Suppressor macrophage treated with lipopolysaccharide for 4 hours (primary cell): ENCODE results near the gene ATOSB.
"Not testable (repeated sequence)": the region's sequence is repeated elsewhere in the genome, so short reads cannot be mapped to it uniquely, and the experiment has no call there.

ENCODE experiments used
- DNase-seq: peaks from one replicate; pipeline ENCODE4 v3.0.0-alpha.2; 2020

ATOSB gene, protein sequence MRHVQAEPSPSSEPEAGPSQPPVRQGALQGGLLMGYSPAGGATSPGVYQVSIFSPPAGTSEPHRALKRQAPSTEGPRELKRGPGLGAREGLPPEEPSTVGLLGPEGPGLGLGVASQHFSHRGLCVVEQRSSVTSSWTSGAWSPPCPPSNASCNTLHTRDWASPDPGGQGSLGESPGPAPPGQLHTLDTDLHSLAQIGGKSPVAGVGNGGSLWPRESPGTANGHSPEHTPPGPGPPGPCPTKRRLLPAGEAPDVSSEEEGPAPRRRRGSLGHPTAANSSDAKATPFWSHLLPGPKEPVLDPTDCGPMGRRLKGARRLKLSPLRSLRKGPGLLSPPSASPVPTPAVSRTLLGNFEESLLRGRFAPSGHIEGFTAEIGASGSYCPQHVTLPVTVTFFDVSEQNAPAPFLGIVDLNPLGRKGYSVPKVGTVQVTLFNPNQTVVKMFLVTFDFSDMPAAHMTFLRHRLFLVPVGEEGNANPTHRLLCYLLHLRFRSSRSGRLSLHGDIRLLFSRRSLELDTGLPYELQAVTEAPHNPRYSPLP

DNA sequence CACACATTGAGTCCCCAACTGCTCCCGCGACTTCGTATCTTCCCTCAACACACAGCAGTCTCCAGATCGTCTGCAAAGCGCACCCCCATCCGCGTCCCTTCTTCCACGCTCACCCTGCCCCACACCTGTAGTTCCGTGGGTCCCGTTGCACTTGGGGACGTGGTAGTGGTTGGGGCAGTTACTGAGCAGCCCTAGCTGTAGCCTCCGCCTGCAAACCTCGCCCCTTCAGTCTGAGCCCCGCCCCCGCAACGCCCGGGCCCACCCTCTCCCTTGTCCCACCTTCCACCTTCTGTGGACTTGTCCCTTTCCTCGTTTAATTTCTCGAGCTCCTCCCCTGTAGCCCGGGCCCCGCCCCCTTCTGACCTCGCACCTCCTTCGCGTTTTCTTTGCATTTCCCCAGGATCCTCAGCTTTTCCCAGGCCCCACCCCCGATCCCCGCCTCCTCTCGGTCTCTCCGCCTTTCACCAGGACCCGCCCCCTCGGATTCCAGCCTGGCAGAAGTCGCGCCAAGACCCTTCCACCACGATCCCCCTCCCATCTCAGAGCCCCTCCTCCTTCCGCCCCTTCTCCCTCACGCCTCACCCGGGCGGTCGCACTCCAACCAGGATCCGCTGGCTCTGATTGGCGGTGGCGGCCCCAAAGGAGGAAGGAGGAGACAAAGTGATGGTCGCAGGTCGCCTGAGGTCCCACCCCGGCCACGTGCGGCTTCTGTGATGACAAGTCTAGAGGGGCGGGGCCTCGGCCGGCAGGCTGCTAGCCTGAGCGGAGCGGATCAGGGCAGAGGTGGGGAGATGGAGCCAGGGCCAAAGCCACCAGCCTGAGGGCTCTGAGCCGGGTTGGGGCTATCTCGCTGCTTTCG is at the start of gene ATOSB:
Gene ATOSB (minus strand): TSS at position 183 of the 859 bp plus-strand sequence. CDS start 7,588 bp downstream, outside the sequence.
- peak; percentile 97 for DNase-seq

DNA sequence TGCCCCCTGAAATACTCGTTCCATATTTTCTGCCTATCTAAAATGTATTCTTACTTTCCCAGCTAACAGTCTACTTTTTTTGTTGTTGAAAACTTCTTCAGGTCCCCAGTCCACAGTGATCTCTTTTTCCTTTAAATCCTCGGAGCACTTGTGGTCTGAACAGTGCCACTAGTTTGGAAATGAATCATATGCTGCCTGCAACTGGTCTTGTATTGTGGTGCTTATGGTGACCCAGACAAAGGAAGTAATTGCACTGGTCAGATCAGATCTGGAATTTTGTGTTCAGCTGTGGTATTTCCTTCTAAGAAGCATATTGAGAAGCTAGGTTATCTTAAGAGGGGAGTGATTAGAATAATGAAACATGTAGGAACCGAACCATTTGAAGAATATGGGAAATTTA is 49.0 kb upstream of the ATOSB start:
- DNase-seq = no peak

DNA sequence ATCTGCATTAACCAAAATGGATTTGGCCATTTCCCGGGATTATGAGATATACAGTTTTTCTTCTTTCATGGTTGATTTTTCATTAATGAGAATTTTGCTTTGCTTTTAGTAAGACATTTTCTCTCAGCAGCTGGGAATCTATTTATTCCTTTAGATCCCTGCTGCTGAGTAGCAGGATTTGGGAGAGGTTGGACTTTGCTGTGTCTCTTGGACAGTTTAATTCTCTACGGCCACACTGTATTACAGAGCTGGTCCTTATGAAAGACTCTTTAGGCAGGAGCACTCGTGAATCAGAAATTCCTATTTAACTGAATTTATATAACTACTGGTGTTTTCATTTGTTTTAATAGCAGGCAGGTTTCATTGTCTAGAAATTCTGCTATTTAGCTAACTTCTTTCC is 47.8 kb upstream of the ATOSB start:
- DNase-seq = no peak

DNA sequence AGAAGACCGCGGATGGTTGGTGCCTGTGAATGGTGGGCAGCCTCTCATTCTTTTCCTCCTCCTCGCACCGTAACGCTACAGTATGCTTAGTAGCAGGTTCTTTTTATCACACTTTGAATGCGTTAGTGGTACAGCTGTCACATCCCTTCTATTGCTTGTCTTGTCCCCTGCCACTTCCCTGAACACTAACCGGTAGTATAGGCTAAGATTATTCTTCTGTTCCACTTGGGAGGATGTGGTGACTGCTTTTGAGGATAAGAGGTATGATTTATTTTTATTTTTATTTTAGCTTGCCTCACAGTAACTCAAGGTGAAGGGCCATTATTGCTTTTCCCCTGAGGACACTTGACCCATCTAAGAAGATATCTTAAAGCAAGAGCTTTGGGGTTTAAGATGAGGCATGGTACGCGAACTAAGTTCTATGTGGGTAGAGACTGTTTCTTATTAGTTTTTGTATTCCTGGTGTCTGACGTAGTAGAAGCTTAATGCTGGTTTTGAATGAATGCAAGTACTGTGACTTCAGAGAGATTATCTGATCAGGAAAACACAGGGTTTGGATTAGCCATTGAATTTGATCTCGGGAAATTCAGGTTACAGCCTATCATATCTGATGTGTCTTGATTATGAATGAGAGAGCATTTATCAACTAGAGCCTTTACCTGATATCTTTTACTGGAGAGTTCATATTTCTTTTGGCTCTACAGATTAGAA is 47.1 kb upstream of the ATOSB start:
- DNase-seq = peak; percentile 9

DNA sequence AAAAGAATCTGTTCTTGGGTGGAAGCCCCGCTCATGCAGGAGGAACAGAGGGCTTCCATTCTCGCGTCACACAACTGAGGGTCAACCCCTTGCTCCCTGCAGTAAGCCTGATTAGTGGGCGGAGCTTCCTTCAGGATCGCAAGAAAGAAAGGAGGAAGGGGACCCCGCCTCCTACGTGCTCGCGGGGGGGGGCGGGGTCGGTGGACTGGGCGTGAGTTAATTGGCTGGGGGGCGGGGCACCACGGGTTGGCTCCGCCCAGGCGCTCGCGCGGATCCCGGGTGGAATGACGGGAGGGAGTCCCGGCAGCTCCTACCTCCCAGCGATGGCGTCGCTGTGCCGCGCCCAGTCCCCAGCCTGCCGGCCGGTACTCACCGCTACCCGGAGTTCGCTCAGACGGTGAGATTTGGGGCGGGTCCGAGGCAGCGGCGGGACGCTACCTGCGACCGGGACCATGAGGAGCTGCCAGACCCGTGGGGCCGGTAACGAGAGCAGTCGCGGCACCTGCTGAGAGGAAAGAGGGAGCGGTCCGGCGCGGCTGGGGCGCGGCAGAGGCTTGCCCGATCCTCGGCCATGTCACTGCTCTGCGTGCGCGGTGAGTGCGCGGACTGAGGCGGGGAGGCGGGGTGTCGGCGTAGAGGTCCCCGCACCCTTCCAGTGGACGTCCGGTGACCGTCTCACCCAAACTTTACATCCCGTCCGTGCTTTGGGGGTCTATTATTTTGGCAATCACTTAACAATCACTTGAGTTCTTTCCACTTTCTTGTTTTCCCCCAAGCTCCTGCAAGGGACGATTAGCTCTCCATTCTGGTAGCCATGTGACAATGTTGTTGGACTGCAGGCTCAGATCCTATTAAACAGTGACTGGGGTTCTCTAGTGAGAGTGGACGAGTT is 46.3 kb upstream of the ATOSB start, which contains the start of gene UNC13B:
Gene UNC13B (plus strand): TSS at position 297 of the 892 bp plus-strand sequence. CDS start 275 bp downstream, at position 572.
- peak; percentile 95 for DNase-seq

DNA sequence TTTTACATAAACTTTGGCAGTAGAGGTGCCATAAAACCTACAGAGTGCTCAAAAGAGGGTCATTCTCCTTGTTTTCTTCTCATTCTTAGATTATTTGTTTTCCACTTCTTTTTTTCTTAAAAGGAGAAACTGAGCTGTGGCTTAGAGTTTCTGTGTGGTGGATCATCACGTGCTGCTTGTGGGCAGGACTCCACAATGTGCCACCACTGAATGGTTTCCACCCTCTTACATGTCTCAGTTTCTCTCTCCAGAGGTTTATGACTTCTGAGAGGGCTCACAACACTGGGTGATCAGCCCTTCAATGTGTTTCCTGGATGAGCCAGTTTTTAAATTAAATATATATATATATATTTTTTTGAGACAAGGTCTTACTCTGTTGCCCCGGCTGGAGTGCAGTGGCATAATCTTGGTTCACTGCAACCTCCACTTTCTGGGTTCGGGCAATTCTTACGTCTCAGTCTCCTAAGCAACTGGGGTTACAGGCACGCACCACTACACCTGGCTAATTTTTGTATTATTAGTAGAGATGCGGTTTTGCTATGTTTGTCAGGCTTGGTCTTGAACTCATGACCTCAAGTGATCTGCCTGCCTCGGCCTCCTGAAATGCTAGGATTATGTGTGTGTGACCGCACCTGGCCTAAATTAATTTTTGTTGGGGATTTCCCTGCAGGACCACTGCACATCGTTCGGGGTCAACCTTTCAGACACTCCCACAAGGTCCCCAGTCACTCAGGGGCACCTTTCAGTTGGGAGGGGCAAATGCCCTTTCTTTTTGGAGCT is 43.0 kb upstream of the ATOSB start:
- peak; percentile 8 for DNase-seq

DNA sequence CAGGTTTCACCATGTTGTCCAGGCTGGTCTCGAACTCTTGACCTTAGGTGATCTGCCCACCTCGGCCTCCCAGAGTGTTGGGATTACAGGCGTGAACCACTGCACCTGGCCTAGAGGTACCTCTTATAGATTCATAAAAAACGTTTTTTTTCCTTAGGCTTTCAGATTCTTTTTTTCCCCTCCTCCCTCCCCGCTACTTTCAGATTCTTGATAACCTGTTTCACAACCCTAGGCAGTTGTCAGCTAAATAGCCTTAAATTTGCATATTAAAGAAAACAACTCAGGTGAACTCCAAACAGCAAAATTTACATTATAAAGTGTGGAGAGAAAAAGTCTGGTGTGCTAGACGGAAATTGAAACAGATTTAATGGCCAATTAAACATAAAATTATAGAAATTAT is 42.2 kb upstream of the ATOSB start:
- not testable (repeated sequence) for DNase-seq

DNA sequence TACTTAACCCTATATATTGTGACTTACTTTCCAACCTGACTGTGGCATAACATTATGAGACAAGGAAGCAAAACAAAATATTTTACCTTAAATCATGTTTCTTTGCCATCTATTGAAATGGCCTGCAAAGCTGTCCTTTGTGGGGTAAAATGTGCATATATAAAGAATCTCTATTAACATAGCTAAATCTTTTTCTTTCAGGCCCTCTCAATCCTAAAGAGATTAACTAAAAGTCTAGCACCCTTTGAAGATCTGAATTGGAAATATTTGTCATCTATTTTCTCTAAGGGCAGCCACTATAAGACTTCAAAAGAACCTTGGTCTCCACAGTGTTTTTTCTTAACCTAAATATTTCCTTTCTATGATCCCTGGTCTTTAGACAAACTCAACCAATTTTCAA is 41.1 kb upstream of the ATOSB start:
- DNase-seq = no peak

DNA sequence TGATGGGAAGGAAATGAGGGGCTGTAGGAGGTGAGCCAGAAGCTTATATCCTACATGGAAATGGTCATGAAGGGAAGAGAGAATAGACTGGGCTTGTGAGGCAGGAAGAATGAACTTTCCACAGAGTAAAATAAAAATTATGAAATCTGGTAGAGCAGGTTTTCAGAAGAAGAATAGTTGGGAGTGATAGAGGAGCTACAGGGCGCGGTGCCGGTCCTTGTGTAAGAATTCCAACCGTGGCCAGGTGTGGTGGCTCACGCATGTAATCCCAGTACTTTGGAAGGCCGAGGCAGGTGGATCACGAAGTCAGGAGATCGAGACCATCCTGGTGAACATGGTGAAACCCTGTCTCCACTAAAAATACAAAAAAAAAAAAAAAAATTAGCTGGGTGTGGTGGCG is 37.3 kb upstream of the ATOSB start:
- DNase-seq = no peak

DNA sequence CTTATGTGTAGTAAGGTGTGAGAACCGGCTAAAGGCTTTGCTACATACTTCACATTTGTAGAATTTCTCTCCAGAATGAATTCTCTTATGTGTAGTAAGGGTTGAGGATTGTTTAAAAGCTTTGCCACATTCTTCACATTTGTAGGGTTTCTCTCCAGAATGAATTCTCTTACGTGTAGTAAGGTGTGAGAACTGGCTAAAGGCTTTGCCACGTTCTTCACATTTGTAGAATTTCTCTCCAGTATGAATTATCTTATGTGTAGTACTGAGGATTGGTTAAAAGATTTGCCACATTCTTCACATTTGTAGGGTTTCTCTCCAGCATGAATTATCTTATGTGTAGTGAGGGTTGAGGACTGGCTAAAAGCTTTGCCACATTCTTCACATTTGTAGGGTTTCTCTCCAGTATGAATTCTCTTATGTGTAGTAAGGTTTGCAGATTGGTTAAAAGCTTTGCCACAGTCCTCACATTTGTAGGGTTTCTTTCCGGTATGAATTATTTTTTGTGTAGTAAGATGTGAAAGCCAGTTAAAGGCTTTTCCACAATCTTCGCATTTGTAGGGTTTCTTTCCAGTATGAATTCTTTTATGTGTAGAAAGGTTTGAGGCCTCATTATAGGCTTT is 32.4 kb upstream of the ATOSB start:
- DNase-seq = not testable (repeated sequence)

DNA sequence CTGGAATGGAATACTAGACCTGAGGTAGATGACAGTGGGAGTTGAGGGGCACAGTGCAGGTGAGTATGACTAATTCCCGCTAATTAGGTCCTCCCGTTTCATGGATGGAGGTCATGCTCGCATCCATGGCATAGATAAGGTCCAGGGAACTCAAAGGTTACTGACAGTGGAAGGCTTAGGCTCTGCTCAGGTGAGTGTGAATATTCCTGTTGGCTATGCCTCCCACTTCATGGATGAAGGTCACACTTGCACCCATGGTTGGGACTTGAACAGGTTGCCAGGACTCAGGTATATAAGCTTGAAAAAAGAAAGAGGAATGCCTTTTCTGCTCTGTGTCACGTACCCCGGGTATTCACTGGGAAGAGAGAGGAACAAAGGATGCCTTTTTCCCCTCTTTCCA is 26.4 kb upstream of the ATOSB start:
- no peak for DNase-seq

DNA sequence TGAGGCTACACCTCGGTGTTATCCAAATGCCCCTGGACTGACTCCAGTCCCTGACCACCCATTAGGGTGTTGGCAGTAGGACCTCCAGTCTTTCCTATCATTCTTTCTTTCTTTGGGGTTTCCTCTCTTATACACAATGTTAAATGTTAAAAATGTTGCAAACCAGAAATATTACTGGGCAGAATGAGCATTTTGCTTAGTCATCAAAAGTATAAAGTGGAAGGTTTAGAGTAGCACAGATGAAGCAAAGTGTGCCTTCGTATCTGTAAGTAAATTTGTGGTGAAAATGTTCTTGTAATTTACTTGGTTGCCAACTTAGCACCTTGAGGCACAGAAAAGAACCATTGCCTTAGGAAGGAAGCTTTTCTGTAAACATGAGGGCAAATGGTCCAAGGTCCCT is 24.4 kb upstream of the ATOSB start:
- no peak for DNase-seq

DNA sequence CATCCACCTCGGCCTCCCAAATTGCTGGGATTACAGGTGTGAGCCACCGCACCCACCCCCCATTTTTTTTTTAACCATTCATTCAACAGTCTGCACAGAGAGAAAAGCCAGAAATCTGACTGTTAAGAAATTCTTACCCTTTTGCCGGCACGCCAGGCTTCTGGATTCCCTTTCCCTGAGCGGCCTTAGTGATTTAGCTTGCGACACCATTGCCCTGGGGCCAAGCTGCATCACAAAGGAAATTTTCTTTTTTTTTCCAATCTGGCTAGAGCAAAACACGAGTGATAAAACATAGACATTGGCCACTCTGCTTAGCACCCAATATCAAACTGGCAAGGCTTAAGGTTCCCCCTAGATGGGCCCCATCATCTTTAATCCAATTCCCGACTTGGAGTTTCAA is 21.2 kb upstream of the ATOSB start:
- no peak for DNase-seq

DNA sequence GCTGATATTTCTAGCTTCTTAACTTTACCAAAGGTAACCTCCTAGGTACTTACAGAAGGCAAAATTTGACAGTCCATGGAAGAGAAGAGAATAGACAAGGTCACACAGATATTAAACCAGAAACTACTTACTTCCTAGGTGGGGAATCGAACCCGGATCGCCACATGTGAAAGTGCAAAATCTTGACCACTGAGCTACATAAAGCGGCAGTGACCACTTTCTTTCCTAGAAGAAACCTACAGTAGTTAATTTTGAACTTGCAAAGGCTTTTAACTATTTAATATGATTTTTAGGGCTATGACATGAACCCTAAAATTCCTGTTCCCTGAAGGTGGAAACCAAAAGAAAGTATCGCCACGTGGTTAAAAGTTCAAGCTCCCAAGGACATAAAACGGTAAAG is 20.3 kb upstream of the ATOSB start:
- no peak for DNase-seq

DNA sequence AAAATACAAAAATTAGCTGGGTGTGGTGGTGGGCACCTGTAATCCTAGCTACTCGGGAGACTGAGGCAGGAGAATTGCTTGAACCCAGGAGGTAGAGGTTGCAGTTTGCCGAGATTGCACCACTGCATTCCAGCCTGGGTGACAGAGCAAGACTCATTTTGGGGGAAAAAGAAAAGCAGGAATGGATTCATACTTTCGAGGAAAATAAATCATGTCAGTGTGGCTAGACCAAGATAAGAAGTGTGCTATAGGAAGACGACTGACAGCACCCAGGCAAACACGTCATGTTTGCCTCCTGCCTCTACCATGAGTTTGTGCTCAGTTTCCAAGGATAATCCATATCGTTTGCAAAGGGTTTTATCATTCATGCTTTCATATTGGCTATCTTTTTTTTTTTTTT is 19.3 kb upstream of the ATOSB start:
- no peak for DNase-seq

DNA sequence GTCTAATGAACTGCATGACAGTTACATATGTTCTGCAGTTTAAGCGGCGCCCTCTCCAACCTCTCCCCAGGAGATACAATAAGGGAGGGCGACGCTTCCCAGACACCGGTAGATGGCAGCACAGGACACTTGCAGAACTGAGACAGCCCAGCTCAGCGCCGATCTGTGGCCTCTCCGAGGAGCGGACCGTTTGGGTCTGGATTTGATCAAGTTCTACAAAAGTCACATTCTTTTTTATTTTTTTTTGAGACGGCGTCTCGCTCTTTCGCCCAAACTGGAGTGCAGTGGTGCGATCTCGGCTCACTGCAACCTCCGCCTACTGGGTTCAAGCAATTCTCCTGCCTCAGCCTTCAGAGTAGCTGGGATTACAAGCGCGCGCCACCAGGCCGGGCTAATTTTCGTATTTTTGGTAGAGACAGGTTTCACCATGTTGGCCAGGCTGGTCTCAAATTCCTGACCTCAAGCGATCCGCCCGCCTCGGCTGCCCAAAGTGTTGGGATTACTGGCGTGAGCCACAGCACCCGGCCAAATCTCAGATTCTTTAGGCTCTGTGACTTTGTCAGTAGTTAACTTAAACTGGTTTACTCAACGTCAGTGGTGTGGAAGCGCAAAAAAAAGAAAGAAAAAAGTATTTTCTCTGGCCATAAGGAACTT is 1.4 kb upstream of the ATOSB start:
- DNase-seq = peak; percentile 96

DNA sequence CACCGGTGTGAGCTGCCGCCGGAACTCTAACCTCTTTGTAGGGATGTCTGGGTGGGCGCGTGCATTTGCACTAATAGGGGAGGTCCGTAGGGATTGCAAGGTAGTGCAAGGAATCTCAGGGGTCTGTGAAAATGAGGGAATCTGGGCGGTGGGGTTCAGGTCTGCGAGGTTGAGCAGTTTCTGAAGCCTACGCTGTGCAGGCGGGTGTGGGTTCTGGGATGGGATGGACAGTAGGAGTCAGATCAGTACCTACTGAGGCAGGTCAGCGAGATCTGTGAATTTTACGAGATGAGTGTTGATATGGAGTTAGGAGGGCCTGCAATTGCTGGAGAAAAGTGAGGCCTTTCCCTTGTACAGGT is 856 bp upstream of the ATOSB start:
- no peak for DNase-seq

DNA sequence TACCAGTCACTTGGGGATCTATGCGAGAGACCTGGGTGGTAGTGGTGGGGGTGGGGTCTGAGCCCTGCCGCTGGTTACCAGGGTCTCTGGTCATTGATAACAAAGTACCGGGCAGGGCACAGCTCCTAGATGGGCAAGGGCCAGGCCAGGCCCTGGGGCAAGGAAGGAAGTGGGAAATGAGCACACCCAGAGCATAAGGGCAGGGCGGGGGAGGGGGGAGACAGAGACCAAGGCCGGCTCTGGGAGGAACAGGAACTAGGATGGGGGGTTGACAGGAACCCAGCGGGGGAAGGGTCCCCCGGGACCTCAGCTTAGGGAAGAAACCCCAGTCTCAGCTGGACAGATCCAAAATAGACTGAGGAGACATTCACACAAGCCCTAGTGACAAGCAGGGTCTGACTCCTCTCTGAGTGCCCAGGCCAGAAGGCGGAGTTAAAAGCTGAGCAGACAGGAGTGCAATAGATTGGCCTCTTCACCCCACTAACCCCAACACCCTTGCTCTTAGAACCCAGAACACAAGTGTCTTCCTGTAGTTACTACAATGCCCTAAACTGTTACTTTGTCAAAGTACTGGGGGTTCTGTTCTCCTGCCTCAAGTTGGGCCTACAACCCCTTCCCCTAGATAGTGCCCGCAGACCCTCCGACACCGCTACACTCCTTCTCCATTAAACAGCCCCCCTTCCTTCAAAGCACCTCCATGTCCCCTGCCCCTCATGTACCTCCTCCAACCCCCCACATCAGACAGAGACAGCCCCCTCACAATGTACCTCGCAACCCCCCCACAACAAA is 628 bp downstream of the ATOSB start:
- DNase-seq = peak; percentile 80

DNA sequence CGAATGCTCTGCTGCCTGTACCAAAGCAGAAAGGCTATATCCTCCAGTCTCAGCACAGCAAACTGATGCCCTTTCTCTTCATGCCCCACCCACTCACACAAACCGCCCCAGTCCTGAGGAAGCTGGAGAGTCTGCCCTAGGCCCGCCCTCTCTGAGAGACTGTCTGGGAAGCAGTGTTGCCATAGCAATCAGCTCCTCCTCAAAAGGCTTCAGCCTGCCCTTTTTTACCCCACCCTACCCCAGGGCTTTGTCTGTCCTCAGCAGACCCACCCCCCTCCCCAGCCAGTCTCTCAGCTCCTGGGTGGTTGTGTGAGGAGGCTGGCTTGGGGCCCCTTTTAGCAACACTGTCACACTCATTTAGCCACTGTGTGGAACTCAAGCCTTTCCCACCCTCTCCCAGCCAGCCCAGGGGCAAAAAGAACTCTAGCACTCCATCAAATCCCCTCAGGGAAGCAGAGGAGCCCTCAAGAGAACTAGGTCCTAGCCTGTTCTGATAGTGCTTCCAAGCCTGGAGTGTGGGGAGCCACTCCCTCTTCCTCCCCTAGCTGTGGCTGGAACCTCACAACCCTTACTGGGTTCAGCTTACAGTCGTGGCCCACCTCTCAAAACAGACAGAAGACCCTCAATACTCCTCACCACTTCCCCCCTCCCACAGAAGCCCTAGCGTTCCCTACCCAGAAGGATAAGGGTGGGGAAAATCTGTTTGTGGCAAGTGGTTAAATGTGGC is 1.4 kb downstream of the ATOSB start:
- DNase-seq = peak; percentile 94
